Activated CD4-positive, alpha-beta T cell treated with anti-CD3 and anti-CD28 coated beads, Interleukin-2, amount 50 U/mL, for 4 hours (primary cell): ENCODE measurements around the gene GNL3L.
"Not testable (repeated sequence)": the region's sequence is repeated elsewhere in the genome, so short reads cannot be mapped to it uniquely, and the experiment has no call there.

Experiments
- DNase-seq, 2 experiments: peaks; one replicate each; pipeline ENCODE4 v3.0.0-alpha.2; 2020

The GNL3L gene

GRCh38 chrX:54561622-54562021 is 31.6 kb downstream of the GNL3L start:
- DNase-seq = no peak

GRCh38 chrX:54564936-54565335 is 34.9 kb downstream of the GNL3L start:
- no peak for DNase-seq

- no peak for DNase-seq
These were observed 40.3 kb downstream of the GNL3L start for GRCh38 chrX:54570332-54570731.

- not testable (repeated sequence) for DNase-seq
These were observed 42.6 kb downstream of the GNL3L start for GRCh38 chrX:54572641-54573040.

DNA sequence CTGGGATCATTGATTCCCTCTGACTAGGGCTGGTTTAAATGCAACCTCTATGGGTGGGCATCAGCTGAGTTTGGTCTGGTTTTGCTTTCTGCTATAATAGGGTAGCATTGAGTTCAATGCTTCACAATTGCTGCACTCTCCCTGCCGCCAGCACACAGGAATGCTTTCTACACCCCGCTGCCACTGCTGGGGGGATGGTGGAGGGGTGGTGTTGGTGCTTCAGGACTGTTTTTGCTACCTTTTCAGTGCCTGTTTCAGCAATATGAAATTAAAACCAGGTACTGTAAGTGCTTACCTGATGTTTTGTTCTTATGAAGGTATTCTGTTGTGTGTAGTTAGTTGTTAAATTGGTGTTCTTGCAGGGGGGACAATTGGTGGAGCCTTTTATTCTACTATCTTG is 67.7 kb downstream of the GNL3L start:
- no peak for DNase-seq

DNA sequence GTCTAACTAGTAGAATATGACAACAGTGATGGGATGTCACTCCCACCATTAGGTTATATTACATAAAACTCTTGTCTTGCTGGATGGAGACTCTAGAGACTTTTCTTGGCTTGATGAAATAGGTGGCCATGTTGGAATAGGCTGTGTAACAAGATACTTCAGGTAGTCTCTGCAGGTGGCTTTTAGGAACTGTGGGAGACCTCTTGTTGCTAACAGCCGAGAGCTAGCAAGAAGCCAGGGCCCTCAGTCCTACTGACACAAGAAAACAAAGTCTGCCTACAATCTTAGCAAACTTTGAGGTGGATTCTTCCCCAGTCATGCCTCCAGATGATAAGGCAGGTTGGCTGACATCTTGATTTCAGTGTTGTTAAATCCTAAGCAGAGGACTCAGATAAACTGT is 72.5 kb downstream of the GNL3L start:
- DNase-seq = no peak
